ENCODE results near the gene AGO3. TPM values are rescaled to one million over a fixed set of nuclear protein-coding genes. Genes with fewer than 3 reads are reported as not detected.

AGO3 gene
- total and polyA plus RNA-seq, 8 donors, result 1.9 to 33.8 (median 12.4) TPM

DNA sequence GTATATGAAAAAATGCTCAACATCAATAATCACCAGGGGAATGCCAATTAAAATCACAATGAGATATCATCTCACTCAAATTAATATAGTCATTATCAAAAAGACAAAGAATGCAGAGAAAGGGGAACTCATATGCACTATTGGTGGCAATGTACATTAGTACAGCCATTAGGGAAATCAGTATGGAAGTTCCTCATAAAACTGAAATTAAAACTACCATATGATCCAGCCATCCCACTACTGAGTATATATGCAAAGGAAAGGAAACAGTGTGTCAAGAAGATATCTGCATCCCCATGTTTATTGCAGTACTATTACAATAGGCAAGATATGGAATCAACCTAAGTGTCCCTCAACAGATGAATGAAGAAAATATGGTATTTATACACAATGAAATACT lies 120.9 kb downstream of the AGO3 start:
- Histone ChIP-seq H3K9me3 (peaks cover 0 to 6% (median 0%) of the 10 kb centered on the region in 4 donors), H3K27me3 (no peaks in the 10 kb centered on the region), H3K36me3 (peaks cover 19 to 81% (median 68%) of the 10 kb centered on the region in 4 donors), H3K4me1 (no peaks in the 10 kb centered on the region), H3K27ac (no peak overlapping the region), H3K4me3 (no peak overlapping the region)
- no peak for DNase-seq
- TF ChIP-seq POLR2AphosphoS5 (IDR thresholded peaks at IDR 0.05), result no peak
- TF ChIP-seq EP300 (IDR thresholded peaks at IDR 0.05), result no peak
- no peak for TF ChIP-seq POLR2A (IDR thresholded peaks at IDR 0.05)
- TF ChIP-seq, protein P1, sequence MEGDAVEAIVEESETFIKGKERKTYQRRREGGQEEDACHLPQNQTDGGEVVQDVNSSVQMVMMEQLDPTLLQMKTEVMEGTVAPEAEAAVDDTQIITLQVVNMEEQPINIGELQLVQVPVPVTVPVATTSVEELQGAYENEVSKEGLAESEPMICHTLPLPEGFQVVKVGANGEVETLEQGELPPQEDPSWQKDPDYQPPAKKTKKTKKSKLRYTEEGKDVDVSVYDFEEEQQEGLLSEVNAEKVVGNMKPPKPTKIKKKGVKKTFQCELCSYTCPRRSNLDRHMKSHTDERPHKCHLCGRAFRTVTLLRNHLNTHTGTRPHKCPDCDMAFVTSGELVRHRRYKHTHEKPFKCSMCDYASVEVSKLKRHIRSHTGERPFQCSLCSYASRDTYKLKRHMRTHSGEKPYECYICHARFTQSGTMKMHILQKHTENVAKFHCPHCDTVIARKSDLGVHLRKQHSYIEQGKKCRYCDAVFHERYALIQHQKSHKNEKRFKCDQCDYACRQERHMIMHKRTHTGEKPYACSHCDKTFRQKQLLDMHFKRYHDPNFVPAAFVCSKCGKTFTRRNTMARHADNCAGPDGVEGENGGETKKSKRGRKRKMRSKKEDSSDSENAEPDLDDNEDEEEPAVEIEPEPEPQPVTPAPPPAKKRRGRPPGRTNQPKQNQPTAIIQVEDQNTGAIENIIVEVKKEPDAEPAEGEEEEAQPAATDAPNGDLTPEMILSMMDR (IDR thresholded peaks at IDR 0.05), result no peak
- intact Hi-C loops (cut with DNase I; ENCODE audit: low total_unique reads), result no loop called here

DNA sequence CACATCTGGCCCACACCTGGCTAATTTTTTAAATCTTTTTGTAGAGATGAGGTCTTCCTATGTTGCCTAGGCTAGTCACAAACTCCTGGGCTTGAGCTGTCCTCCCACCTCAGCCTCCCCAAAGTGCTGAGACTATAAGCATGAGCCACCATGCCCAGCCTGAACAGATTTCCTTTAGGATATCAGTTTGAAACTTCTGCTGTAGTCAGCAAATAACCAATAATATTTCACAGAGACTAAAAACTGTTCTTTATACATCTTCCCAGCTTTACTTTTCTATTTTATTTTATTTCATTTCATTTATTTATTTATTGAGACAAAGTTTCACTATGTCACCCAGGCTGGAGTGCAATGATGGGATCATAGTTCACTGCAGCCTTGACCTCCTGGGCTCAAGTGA lies 123.1 kb downstream of the AGO3 start:
- H3K27ac ChIP-seq, result no peak overlapping the region
- no peak for DNase-seq
- no peaks in the 10 kb centered on the region for H3K27me3 ChIP-seq
- intact Hi-C loops (cut with DNase I; ENCODE audit: low total_unique reads), result no loop called here
- no peaks in the 10 kb centered on the region for H3K4me1 ChIP-seq
- no peak overlapping the region for H3K4me3 ChIP-seq
- no peaks in the 10 kb centered on the region for H3K9me3 ChIP-seq
- TF ChIP-seq, protein P1 (IDR thresholded peaks at IDR 0.05), result no peak
- TF ChIP-seq EP300 (IDR thresholded peaks at IDR 0.05), result no peak
- no peak for TF ChIP-seq POLR2AphosphoS5 (IDR thresholded peaks at IDR 0.05)
- no peak for TF ChIP-seq POLR2A (IDR thresholded peaks at IDR 0.05)
- H3K36me3 ChIP-seq, result peaks cover 6 to 61% (median 50%) of the 10 kb centered on the region in 4 donors

DNA sequence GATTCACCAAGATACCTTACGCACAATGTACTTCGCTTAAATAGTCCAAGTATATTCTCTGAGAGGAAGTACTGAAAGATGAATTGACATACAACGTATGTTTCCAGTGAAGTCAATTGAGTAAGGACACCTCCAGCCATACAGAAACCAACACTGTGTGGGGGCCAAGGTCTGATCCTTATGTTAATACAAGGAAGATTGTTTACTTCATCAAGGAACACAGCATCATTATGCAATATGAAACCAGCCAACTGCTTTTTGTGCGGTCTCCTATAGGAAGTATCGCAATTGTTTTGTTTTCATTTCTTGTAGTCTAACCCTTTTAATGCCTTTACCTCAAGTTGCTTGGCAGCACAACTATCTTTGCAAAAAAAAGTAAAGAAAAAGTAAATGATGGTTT lies 124.8 kb downstream of the AGO3 start:
- TF ChIP-seq, protein P1 (IDR thresholded peaks at IDR 0.05), result no peak
- TF ChIP-seq POLR2A (IDR thresholded peaks at IDR 0.05) (no peak), POLR2AphosphoS5 (IDR thresholded peaks at IDR 0.05) (no peak), EP300 (IDR thresholded peaks at IDR 0.05) (no peak)
- Histone ChIP-seq H3K36me3 (peaks cover 6 to 44% (median 39%) of the 10 kb centered on the region in 4 donors), H3K4me3 (no peak overlapping the region), H3K4me1 (no peaks in the 10 kb centered on the region), H3K9me3 (no peaks in the 10 kb centered on the region), H3K27me3 (no peaks in the 10 kb centered on the region), H3K27ac (no peak overlapping the region)
- intact Hi-C loops (cut with DNase I; ENCODE audit: low total_unique reads), result no loop called here
- WGBS, 5 donors, result 77 to 90% (median 88%) methylated on average over 5 of the region's 5 CpGs
- no peak for DNase-seq

DNA sequence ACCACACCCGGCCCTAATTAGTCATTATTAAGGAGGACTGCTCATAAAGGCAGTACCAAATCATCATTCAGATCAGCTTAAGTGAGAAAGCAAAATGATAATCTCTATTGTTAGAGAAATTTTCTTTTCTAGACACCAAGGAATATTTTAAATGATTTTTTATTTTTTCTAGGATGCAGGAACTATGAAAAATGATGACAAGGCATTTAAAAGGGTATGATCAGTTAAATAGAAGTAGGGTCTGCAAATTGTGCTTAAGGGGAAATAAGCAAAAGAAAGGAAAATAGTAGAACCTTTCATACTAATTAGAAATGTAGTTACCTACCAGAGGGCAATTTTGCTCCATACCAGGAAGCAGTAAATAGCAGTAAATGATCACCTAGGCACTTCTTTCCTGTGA lies 131.4 kb downstream of the AGO3 start:
- H3K4me3 ChIP-seq, result no peak overlapping the region
- H3K27me3 ChIP-seq, result no peaks in the 10 kb centered on the region
- DNase-seq, result no peak
- H3K36me3 ChIP-seq, result peaks cover 0 to 11% (median 2%) of the 10 kb centered on the region in 4 donors
- no peaks in the 10 kb centered on the region for H3K9me3 ChIP-seq
- H3K27ac ChIP-seq, result no peak overlapping the region
- intact Hi-C loops (cut with DNase I; ENCODE audit: low total_unique reads), result no loop called here
- no peak for TF ChIP-seq POLR2AphosphoS5 (IDR thresholded peaks at IDR 0.05)
- no peak for TF ChIP-seq EP300 (IDR thresholded peaks at IDR 0.05)
- TF ChIP-seq POLR2A (IDR thresholded peaks at IDR 0.05), result no peak
- TF ChIP-seq, protein P1 (IDR thresholded peaks at IDR 0.05), result no peak
- H3K4me1 ChIP-seq, result no peaks in the 10 kb centered on the region
- 91 to 97% (median 94%) methylated on average over 1 of the region's 1 CpG for WGBS, 5 donors
